Stomach (tissue), 4 donors: ENCODE data around the gene DRP2.

Experiments used
- CTCF ChIP-seq, 7 experiments: fragments of 450-650 bp in 4 of 7; fragments of 200-600 bp in 3 of 7; sonication (generic) in 3 of 7; IDR thresholded peaks; one replicate each; pipeline ENCODE4 v1.5.1; 2016 to 2019; ENCODE audit warnings: antibody characterized with exemption in 7 of 7, control low read depth in 2 of 7, mild to moderate bottlenecking in 1 of 7
- EP300 ChIP-seq: sonication (generic); formaldehyde crosslinking; IDR thresholded peaks from one replicate; pipeline ENCODE4 v1.6.1; 2017; ENCODE audit warnings: antibody characterized with exemption
- POLR2A ChIP-seq, 4 donors: fragments of 450-650 bp; IDR thresholded peaks; one replicate each; pipeline ENCODE4 v1.6.1; 2016; ENCODE audit warnings: antibody characterized with exemption in 4 of 4, control low read depth in 2 of 4, mild to moderate bottlenecking in 1 of 4, moderate library complexity in 1 of 4
- POLR2AphosphoS5 ChIP-seq, 3 donors: sonication (generic); formaldehyde crosslinking; IDR thresholded peaks; one replicate each; pipeline ENCODE4 v1.6.1; 2016; ENCODE audit warnings: antibody characterized with exemption in 3 of 3

DNA sequence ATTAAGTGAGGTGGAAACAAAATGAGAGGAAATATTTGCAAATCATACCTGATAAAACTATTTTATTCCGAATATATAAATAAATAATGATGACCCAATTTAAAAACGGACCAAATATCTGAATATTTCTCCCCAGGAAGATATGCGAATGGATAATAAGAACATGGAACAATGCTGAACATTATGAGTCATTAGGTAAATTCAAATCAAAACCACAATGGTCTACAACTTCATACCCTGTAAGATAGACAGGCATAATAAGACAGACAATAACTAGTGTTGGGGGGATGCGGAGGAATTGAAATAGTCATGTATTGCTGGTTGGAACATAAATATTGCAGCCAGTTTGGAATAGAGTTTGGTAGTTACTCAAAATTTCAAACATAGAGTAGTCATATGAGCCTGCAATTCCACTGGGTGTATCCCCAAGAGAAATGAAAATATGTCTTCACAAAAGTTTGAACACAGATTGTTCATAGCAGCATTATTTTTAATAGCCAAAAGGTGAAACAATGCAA lies 47.6 kb upstream of the DRP2 start:
- TF ChIP-seq CTCF (IDR thresholded peaks at IDR 0.05) (no peak), POLR2A (IDR thresholded peaks at IDR 0.05) (no peak), EP300 (no peak), POLR2AphosphoS5 (IDR thresholded peaks at IDR 0.05) (no peak)
